ENCODE measurements around the gene AEBP1.

The AEBP1 gene

DNA sequence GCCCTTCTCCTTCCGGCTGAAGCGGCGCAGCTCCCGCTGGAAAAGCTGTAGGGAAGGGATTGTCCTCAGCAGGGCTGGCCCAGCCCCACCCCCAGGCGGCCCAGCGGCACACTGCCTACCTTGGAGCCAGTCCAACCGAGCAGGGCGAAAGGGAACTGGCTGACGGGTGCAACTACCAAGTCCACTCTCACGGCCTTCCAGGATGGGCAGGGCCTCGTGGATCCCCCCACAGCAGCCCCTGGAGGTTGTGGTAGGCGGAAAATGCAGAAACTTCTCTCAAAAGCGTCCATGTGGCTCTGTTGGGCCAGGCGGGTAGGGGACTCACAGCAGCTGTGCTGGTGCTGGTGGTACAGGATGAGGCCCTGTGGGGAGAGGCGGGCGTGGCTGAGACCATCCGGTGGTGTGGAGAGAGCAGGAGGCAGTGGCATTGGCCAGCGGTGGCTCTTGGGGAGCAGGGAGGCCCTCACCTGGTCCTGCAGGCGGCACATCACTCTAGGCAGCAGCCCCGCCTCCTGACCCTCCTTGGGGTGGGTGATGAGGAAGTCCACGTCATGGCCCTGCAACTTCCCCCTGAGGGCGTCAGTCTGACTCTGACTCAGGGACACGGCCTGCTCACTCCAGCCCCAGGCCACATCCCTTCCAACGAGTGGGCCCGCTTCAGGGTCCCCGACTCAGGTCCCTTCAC is 30.3 kb upstream of the AEBP1 start:
- Histone ChIP-seq H3K36me3 (ENCODE audit: insufficient read depth, low read length) (peaks cover 45% of the 10 kb centered on the region; the same call in 1 of the 2 replicates), H3K79me2 (ENCODE audit: insufficient read depth, low read length) (peaks cover 18% of the 10 kb centered on the region; the same call in 1 of the 2 replicates), H3K4me1 (ENCODE audit: insufficient read depth, low read length, poor library complexity, severe bottlenecking) (peaks cover 25% of the 10 kb centered on the region), H3K9me3 (ENCODE audit: insufficient read depth, low read depth, low read length) (no peaks in the 10 kb centered on the region), H3K9me2 (replicated peaks; ENCODE audit: low read depth, low read length) (no peaks in the 10 kb centered on the region), H3K4me2 (ENCODE audit: low read depth, low read length, poor library complexity, severe bottlenecking) (no peak overlapping the region), H2AFZ (ENCODE audit: low read length) (no peak overlapping the region), H3K4me3 (ENCODE audit: low read length, poor library complexity, severe bottlenecking) (no peak overlapping the region), H3F3A (ENCODE audit: low read depth) (no peaks in the 10 kb centered on the region), H4K20me1 (ENCODE audit: insufficient read depth, low read length, poor library complexity, severe bottlenecking) (peaks cover 8% of the 10 kb centered on the region), H3K27me3 (ENCODE audit: insufficient read depth, low read length, poor library complexity, severe bottlenecking) (no peaks in the 10 kb centered on the region), H3K9ac (ENCODE audit: low read depth, low read length, poor library complexity, severe bottlenecking) (no peak overlapping the region)
- TF ChIP-seq, protein P1, sequence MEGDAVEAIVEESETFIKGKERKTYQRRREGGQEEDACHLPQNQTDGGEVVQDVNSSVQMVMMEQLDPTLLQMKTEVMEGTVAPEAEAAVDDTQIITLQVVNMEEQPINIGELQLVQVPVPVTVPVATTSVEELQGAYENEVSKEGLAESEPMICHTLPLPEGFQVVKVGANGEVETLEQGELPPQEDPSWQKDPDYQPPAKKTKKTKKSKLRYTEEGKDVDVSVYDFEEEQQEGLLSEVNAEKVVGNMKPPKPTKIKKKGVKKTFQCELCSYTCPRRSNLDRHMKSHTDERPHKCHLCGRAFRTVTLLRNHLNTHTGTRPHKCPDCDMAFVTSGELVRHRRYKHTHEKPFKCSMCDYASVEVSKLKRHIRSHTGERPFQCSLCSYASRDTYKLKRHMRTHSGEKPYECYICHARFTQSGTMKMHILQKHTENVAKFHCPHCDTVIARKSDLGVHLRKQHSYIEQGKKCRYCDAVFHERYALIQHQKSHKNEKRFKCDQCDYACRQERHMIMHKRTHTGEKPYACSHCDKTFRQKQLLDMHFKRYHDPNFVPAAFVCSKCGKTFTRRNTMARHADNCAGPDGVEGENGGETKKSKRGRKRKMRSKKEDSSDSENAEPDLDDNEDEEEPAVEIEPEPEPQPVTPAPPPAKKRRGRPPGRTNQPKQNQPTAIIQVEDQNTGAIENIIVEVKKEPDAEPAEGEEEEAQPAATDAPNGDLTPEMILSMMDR (conservative IDR thresholded peaks at IDR 0.05; ENCODE audit: low read length): no peak

- Histone ChIP-seq H2AFZ (ENCODE audit: low read length) (no peak overlapping the region), H3K4me1 (ENCODE audit: insufficient read depth, low read length, poor library complexity, severe bottlenecking) (peaks cover 29% of the 10 kb centered on the region), H3K4me2 (ENCODE audit: low read depth, low read length, poor library complexity, severe bottlenecking) (no peak overlapping the region), H3K9ac (ENCODE audit: low read depth, low read length, poor library complexity, severe bottlenecking) (no peak overlapping the region), H3K9me2 (replicated peaks; ENCODE audit: low read depth, low read length) (no peaks in the 10 kb centered on the region), H4K20me1 (ENCODE audit: insufficient read depth, low read length, poor library complexity, severe bottlenecking) (peaks cover 8% of the 10 kb centered on the region), H3F3A (ENCODE audit: low read depth) (no peaks in the 10 kb centered on the region), H3K9me3 (ENCODE audit: insufficient read depth, low read depth, low read length) (no peaks in the 10 kb centered on the region), H3K79me2 (ENCODE audit: insufficient read depth, low read length) (peaks cover 23% of the 10 kb centered on the region), H3K27me3 (ENCODE audit: insufficient read depth, low read length, poor library complexity, severe bottlenecking) (no peaks in the 10 kb centered on the region), H3K4me3 (ENCODE audit: low read length, poor library complexity, severe bottlenecking) (no peak overlapping the region), H3K36me3 (ENCODE audit: insufficient read depth, low read length) (peaks cover 50% of the 10 kb centered on the region; the same call in 1 of the 2 replicates)
- TF ChIP-seq, protein P1 (conservative IDR thresholded peaks at IDR 0.05; ENCODE audit: low read length): no peak
- TF ChIP-seq EZH2phosphoT487 (IDR thresholded peaks at IDR 0.05; ENCODE audit: borderline replicate concordance): no peak
Measured at GRCh38 chr7:44074349-44074695, 29.8 kb upstream of the AEBP1 start.

DNA sequence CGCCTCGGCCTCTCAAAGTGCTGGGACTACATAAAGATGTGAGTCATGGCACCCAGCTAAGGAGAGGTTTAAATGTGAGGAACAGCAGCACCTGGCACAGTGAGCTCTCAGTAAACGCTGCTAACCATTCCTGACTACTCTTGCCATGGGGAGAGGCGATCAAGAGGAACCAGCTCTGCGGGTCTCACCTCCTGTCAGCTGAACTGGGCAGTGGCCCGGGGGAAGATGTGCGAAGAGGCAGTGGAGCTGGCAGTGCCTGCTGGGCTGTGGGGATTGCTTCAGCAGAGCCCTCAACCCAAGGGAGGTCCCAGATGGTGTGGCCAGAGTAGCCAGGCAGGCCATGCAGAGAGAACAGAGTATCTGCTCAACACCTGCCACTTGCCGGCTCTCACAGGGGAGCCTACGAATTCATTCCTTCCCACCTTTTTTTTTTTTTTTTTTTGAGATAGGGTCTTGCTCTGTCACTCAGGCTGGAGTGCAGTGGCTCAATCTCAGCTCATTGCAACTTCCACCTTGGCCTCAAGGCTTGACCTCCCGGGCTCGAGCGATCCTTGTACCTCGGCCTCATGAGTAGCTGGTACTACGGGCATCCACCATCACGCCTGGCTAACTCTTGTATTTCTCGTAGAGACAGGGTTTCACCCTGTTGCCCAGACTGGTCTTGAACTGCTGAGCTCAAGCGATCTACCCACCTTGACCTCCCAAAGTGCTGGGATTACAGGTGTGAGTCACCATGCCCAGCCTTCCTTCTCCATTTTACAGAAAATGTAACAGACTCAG is 28.7 kb upstream of the AEBP1 start:
- Histone ChIP-seq H3K9me2 (replicated peaks; ENCODE audit: low read depth, low read length) (no peaks in the 10 kb centered on the region), H3K4me3 (ENCODE audit: low read length, poor library complexity, severe bottlenecking) (no peak overlapping the region), H3K9ac (ENCODE audit: low read depth, low read length, poor library complexity, severe bottlenecking) (no peak overlapping the region), H3K9me3 (ENCODE audit: insufficient read depth, low read depth, low read length) (no peaks in the 10 kb centered on the region), H3K27me3 (ENCODE audit: insufficient read depth, low read length, poor library complexity, severe bottlenecking) (no peaks in the 10 kb centered on the region), H3K4me1 (ENCODE audit: insufficient read depth, low read length, poor library complexity, severe bottlenecking) (peaks cover 38% of the 10 kb centered on the region), H3K36me3 (ENCODE audit: insufficient read depth, low read length) (peaks cover 50% of the 10 kb centered on the region; the same call in 1 of the 2 replicates), H3K79me2 (ENCODE audit: insufficient read depth, low read length) (peaks cover 35% of the 10 kb centered on the region), H2AFZ (ENCODE audit: low read length) (no peak overlapping the region), H3K4me2 (ENCODE audit: low read depth, low read length, poor library complexity, severe bottlenecking) (no peak overlapping the region), H4K20me1 (ENCODE audit: insufficient read depth, low read length, poor library complexity, severe bottlenecking) (peaks cover 10% of the 10 kb centered on the region), H3F3A (ENCODE audit: low read depth) (no peaks in the 10 kb centered on the region)
- TF ChIP-seq EZH2phosphoT487 (IDR thresholded peaks at IDR 0.05; ENCODE audit: borderline replicate concordance): no peak
- TF ChIP-seq, protein P1 (conservative IDR thresholded peaks at IDR 0.05; ENCODE audit: low read length): no peak

All from Loucy (cell line).